Stimulated activated CD8-positive, alpha-beta memory T cell treated with anti-CD3 and anti-CD28 coated beads, Interleukin-4, amount 100 ng/mL, for 1 hour (primary cell): Measurements from ENCODE around the gene ZNF619.
"Not testable (repeated sequence)": the region's sequence is repeated elsewhere in the genome, so short reads cannot be mapped to it uniquely, and the experiment has no call there.

Source experiments
- DNase-seq, 2 donors: peaks; one replicate each; pipeline ENCODE4 v3.0.0-alpha.2; 2020; ENCODE audit warnings: low read depth in 2 of 2, low spot score in 1 of 2

Gene ZNF619

GRCh38 chr3:40476478-40477470, at the start of gene ZNF619:
Gene ZNF619, plus strand, starts transcription at chr3:40477122. Its CDS starts 858 bp downstream, at chr3:40477980.
- DNase-seq = peak; percentile 14 to 27

DNA sequence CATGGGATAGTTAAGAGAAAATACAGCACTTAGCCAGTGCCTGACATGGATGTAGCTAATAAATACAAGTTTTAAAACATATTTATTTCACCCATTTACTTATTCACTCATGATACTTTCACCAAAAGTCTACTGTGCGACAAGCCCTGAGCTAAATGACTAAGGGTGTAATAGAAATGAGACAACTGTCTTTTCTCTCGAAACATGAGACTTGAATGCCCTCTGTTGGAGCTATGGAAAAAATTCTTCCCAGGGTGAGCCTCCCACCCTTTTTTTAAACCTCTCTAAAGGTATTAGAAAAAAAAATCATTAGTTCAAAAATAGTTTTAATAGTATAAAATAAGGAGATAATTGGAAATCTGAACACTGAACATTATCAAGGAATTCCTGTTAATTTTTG, 44.1 kb upstream of the ZNF619 start:
- no peak for DNase-seq

GRCh38 chr3:40437889-40438288, 39.0 kb upstream of the ZNF619 start:
- no peak for DNase-seq

DNA sequence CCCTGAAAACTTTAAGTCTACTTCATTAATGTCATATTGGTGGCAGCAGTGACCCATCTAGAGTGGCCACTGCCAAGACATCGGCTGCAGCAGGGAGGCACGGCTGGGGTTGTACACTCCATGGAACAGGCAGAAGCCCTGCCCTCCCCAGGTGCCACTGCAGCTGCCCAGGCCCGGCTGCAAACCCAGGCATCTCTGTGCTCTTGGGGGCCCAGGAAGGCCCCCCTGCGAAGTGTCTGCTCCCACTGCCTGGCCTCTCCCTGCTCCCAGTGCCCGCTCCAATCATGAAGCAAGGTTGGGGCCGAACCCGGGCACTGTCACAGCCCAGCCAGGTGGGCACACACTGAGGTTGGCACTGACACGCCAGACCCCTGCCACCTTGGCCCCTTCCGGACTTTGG, 31.9 kb upstream of the ZNF619 start:
- DNase-seq = no peak

GRCh38 chr3:40445880-40446279, 31.0 kb upstream of the ZNF619 start:
- DNase-seq = no peak

GRCh38 chr3:40450438-40450837, 26.5 kb upstream of the ZNF619 start:
- DNase-seq = no peak

GRCh38 chr3:40451551-40451950, 25.4 kb upstream of the ZNF619 start:
- no peak for DNase-seq

DNA sequence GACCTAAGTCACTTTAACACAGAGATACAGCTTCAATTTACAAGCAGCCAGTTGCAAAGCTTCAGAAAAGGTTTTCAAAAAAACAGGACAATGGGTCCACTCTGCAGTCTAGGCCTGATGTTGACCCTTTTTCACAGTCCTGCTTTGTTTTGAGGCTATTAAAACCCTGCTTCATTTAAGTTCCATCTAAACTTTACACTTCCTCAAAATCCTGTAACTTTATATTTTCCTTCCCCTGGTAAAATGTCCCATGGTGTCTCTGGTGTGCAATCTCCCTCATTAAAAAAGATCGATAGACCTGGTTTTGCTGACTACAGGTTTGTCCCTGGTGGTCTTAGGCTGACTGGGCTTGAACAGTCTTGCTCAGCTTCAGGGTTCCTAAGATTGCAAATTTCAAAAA, 24.9 kb upstream of the ZNF619 start:
- DNase-seq = no peak

- no peak for DNase-seq
Observed at GRCh38 chr3:40452562-40452875, 24.4 kb upstream of the ZNF619 start.

GRCh38 chr3:40452876-40453730, 23.8 kb upstream of the ZNF619 start:
- DNase-seq = peak; percentile 75 to 92

- no peak for DNase-seq
Observed at GRCh38 chr3:40453933-40454332, 23.0 kb upstream of the ZNF619 start.

DNA sequence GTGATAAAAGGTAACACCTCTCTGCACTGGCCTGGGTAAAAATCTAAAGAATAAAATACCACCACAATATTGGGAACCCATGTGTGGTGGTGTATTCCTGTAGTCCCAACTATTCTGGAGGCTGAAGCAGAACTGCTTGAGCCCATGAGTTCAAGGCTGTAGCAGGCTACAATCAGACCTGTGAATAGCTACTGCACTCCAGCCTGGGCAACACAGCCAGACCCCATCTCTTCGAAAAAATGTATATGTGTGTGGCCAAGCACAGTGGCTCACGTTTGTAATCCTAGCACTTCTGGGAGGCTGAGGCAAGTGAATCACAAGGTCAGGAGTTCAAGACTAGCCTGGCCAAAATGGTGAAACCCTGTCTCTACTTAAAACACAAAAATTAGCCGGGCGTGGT, 21.6 kb upstream of the ZNF619 start:
- no peak for DNase-seq

GRCh38 chr3:40456279-40456939, 20.5 kb upstream of the ZNF619 start:
- DNase-seq = no peak

DNA sequence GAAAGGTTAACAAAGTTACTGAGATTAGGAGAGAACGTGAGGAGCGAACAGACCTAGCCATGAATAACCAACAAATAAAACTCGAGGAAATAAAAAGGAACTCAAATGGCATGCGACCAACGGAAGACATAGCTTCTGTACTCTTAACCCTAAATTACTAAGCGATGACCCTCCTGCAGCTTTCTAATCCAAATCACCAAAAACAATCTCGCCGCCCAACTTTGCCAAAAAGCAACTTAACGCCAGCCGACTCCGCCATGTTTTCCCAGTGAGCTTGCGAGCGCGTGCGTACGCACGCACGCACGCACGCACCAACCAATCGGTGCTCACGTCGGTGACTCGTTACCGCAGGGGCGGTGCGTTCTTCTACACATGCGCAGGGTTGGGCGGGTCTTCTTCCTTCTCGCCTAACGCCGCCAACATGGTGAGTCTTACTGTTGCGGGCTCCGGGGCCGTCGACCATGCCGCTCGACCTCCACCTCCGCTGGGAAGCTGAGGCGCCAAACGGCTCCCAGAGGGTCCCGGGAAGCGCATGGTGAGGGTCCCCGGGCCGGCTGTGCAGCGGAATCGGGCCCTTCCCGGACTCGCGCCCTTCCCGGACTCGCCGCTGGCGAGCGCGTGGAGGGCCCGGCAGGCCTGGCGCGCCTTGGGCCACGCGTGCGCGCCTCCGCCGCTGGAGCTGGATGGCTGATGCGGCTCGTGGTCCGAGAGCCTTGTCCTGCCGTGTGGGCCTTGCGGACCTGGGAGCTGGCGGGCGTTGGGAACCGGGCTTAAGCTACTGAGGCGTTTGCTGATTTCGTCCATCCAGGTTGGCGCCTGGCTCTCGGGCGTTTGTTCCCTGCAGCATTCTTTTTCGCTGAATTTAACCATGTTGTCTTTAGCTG, 19.7 kb upstream of the ZNF619 start, which contains the start of gene RPL14:
RPL14 (plus strand) TSS at position 400 of the 884 bp plus-strand sequence; CDS start at position 533, 133 bp downstream.
- peak; percentile 84 to 92 for DNase-seq

DNA sequence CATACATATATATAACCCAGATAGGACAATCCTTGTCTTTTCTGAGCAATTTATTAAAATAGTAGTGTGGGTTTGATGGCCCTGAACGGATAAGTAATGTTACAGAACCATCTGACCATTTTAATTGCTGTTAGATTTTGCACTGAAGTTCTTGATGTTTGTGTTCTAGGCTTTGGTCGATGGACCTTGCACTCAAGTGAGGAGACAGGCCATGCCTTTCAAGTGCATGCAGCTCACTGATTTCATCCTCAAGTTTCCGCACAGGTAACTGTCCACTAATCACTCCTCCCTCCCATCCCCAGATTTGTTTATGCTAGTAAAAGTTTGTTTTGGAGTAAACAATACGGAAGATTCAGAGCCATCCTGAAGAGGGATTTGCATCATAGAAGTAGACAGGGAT, 18.4 kb upstream of the ZNF619 start:
- DNase-seq = no peak

- DNase-seq = not testable (repeated sequence)
Observed at GRCh38 chr3:40460481-40460880, 16.4 kb upstream of the ZNF619 start.

DNA sequence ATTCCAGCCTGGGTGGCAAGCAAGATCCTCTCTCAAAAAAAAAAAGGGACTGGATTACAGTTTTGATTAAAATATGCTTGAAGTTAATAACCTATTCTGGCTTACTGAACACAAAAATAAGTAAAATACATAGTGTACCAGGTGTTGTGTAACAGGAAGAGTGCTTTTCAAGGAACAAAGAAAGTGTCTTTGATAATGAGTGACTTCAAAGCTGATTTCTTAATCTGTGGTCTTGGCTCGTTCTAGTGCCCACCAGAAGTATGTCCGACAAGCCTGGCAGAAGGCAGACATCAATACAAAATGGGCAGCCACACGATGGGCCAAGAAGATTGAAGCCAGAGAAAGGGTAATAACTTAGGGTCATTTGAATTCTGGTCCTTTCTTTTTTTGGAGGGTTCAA, 15.8 kb upstream of the ZNF619 start:
- DNase-seq = no peak

- not testable (repeated sequence) for DNase-seq
Observed at GRCh38 chr3:40462838-40463237, 14.1 kb upstream of the ZNF619 start.

DNA sequence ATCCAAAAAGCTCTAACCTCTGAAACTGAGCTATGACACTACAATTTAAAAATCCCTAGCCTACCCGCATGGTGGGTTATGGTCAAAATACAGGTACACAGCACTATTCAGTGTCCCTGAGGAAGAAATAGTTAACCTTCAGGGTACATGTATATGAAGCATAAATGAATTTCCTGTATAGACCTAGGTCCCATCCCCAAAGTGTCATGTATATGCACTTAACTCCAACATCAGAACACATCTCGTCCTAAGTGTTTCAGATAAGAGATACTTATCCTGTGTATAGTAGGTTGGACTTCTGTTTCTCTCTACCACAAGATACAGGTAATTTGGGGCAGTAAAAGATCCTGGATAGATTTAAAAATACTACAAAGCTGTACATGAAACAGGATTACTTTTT, 13.3 kb upstream of the ZNF619 start:
- DNase-seq = no peak

- no peak for DNase-seq
Observed at GRCh38 chr3:40464339-40465110, 12.4 kb upstream of the ZNF619 start.
